Ovary (tissue), 9 donors: Measurements from ENCODE around the gene CD63. TPM values are rescaled to one million over a fixed set of nuclear protein-coding genes. Genes with fewer than 3 reads are reported as not detected.

Source experiments
- DNase-seq, 5 donors: peaks; one replicate each; pipeline ENCODE4 v3.0.0-alpha.2; 2019 to 2020
- H3K27ac ChIP-seq, 2 donors: fragments of 200-600 bp; one replicate each; pipeline versions ENCODE4 v1.5.1 to v1.8.0; 2019 to 2022
- H3K27me3 ChIP-seq: fragments of 200-600 bp; one replicate; pipeline ENCODE4 v1.8.0; 2022
- H3K36me3 ChIP-seq: fragments of 200-600 bp; sonication (generic); one replicate; pipeline ENCODE4 v1.5.1; 2019
- H3K4me1 ChIP-seq: one replicate; pipeline ENCODE4 v1.8.1; 2013; ENCODE audit warnings: mild to moderate bottlenecking, moderate library complexity; ENCODE audit not compliant: insufficient read depth
- H3K4me3 ChIP-seq: fragments of 200-600 bp; sonication (generic); one replicate; pipeline ENCODE4 v1.5.1; 2017
- H3K9me3 ChIP-seq, 2 donors: fragments of 200-600 bp in 1 of 2; sonication (generic) in 1 of 2; one replicate each; pipeline versions ENCODE4 v1.5.1 to v1.8.1; 2013 to 2019; ENCODE audit warnings: mild to moderate bottlenecking in 1 of 2, moderate library complexity in 1 of 2
- EP300 ChIP-seq: sonication (generic); formaldehyde crosslinking; IDR thresholded peaks from one replicate; pipeline ENCODE4 v1.6.1; 2017; ENCODE audit warnings: antibody characterized with exemption
- POLR2A ChIP-seq: fragments of 450-650 bp; IDR thresholded peaks from one replicate; pipeline ENCODE4 v1.6.1; 2017; ENCODE audit warnings: antibody characterized with exemption, mild to moderate bottlenecking, moderate library complexity
- WGBS, 3 donors: extraction: QIAGEN DNeasy Blood & Tissue Kit in 1 of 3; methylation state at CpG; one replicate each; pipeline versions ENCODE4 v1.1.5 to v1.1.7; 2013 to 2017; 5-methylcytosine and 5-hydroxymethylcytosine counted together
- intact Hi-C, 4 donors: fragments of 100-400 bp; cut with DNase I; formaldehyde crosslinking; loops; one replicate each; pipeline versions ENCODE4 v1.11.0 to v1.15.1; 2022 to 2023
- polyA plus RNA-seq, 2 donors: library from polyadenylated mRNA; stranded (reverse); fragments of 200-250 nt in 1 of 2; fragments of 350-450 nt in 1 of 2; fragmentation: Illumina TruSeq in 1 of 2; extraction: RNeasy Lipid Tissue Mini Kit (QIAGEN cat#74804) in 1 of 2; gene quantifications; one replicate each; pipeline ENCODE4 v1.2.3, GENCODE V29; 2013 to 2014
- total RNA-seq, 7 donors: library from RNA; depleted of rRNA in 2 of 7; stranded (reverse); fragments of >200 nt in 2 of 7; fragmentation: NEBNext Ultra II Directional in 3 of 7; extraction: Animal tissue kit (Norgen Biotek cat#: 25700) in 3 of 7; gene quantifications; one replicate each; pipeline versions ENCODE4 v1.1.0 to v1.2.4, GENCODE V29; 2016 to 2023
- TF ChIP-seq, protein P1 (sequence below), 3 donors: fragments of 450-650 bp in 2 of 3; fragments of 200-600 bp in 1 of 3; IDR thresholded peaks; one replicate each; pipeline versions ENCODE4 v1.5.1 to v1.8.0; 2016 to 2022; ENCODE audit warnings: antibody characterized with exemption in 3 of 3, mild to moderate bottlenecking in 1 of 3
- donor health status: DM: no; HTN: no; CAD: no; lungs with moderate emphysema.
- donor health status: DM: no; HTN: no; CAD: no.
- donor health status: Bipolar disorder and iron deficiency.
- donor health status: DM: yes; HTN: yes; CAD: no.
- donor health status: DM: no; HTN: no; CAD: no.
- donor health status: DM: yes; HTN: yes; CAD: no.

Gene CD63
- total and polyA plus RNA-seq, 9 donors: 406 to 1,943 (median 762) TPM

DNA sequence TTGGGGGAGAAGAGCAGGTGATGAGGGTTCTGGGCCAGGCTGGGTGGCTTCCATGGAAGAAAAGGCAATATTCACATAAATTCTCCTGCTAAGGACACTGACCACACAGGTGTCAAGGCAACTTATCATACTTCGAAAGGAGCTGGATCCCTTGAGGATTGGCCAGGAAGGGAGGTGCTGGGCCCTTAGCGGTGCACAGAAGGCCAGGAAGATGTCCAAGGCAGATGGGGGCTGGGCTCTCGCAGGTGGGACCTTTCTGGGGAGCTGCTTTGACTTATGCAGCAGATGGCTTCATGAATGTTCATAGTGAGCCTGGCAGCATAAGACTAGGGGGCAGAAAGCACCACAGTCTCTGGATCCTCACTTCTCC is 3.9 kb downstream of the CD63 start:
- 38 to 48% (median 39%) methylated on average over 3 of the region's 3 CpGs for WGBS, 3 donors
- Histone ChIP-seq H3K4me1 (peaks cover 10% of the 10 kb centered on the region), H3K9me3 (no peaks in the 10 kb centered on the region), H3K27me3 (no peaks in the 10 kb centered on the region), H3K27ac (no peak overlapping the region), H3K36me3 (no peaks in the 10 kb centered on the region), H3K4me3 (no peak overlapping the region)
- TF ChIP-seq POLR2A: no peak
- TF ChIP-seq, protein P1, sequence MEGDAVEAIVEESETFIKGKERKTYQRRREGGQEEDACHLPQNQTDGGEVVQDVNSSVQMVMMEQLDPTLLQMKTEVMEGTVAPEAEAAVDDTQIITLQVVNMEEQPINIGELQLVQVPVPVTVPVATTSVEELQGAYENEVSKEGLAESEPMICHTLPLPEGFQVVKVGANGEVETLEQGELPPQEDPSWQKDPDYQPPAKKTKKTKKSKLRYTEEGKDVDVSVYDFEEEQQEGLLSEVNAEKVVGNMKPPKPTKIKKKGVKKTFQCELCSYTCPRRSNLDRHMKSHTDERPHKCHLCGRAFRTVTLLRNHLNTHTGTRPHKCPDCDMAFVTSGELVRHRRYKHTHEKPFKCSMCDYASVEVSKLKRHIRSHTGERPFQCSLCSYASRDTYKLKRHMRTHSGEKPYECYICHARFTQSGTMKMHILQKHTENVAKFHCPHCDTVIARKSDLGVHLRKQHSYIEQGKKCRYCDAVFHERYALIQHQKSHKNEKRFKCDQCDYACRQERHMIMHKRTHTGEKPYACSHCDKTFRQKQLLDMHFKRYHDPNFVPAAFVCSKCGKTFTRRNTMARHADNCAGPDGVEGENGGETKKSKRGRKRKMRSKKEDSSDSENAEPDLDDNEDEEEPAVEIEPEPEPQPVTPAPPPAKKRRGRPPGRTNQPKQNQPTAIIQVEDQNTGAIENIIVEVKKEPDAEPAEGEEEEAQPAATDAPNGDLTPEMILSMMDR (IDR thresholded peaks at IDR 0.05): peak in 1 of 3 donors; percentile 8
- TF ChIP-seq EP300: no peak
- intact Hi-C loops: loop anchor here in 1 of 4 donors (5.0 kb wide), 1 partner anchor 202 kb away; the partner anchor contains the start of gene PYM1
- peak in 2 of 5 donors; percentile 25 to 28 for DNase-seq

DNA sequence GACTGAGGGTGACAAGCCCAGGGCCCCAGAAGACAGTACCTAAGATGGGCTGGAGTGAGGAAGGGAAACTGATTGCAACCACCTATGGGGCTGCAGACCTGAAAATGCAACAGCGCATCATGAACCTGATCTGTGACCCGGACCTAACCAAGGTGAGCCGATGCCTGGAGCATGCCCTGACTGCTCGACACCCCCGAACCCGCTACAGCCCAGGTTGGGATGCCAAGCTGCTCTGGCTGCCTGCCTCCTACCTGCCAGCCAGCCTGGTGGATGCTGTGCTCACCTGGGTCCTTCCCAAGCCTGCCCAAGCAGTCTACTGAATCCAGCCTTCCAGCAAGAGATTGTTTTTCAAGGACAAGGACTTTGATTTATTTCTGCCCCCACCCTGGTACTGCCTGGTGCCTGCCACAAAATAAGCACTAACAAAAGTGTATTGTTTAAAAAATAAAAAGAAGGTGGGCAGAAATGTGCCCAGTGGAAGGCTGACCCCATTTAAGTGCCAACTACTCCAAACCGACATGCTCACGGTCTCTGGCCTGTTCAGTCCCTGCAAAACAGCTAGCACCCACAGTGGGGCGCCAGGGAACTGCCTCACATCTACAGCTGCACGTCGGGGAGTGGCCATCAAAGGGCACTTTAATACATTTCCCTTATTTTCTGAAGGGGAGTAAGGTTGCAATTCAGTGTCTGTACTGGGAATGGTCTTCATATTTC is 4.4 kb downstream of the CD63 start:
- Histone ChIP-seq H3K27me3 (no peaks in the 10 kb centered on the region), H3K36me3 (no peaks in the 10 kb centered on the region), H3K4me1 (peaks cover 10% of the 10 kb centered on the region), H3K9me3 (no peaks in the 10 kb centered on the region), H3K4me3 (no peak overlapping the region), H3K27ac (no peak overlapping the region)
- 48 to 57% (median 52%) methylated on average over 11 of the region's 11 CpGs for WGBS, 3 donors
- TF ChIP-seq POLR2A: no peak
- TF ChIP-seq, protein P1 (IDR thresholded peaks at IDR 0.05): peak; percentile 6 to 31 (median 14)
- intact Hi-C loops: no loop called here
- DNase-seq: peak in 4 of 5 donors; percentile 44 to 72 (median 57)

DNA sequence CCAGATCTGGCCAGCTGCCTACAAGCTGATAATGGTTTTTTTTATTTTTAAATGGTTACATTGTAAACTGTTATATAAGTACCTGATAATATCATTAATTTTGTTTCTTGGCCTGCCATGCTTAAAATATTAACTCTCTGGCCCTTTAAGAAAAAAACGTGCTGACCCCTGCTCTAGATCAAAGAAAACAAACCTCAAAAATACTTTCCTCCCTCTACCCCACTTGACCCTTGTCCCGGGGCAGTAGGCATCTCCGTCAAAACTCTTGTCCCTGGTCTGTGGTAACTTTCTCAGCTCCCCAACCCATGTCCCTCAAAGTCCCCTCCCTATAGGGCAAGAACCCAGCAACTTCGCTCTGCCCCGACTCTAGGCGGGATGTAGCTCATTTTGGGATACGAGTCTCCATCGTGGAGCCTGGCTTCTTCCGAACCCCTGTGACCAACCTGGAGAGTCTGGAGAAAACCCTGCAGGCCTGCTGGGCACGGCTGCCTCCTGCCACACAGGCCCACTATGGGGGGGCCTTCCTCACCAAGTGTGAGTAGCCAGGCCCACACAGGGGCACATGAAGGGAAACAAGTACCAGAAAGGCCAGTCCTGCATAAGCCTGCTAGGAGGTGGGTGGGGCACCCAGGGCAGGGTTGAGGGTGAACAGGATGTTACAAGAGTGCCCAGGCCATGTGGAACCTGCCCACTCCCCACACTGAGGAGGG is 5.1 kb downstream of the CD63 start:
- intact Hi-C loops: no loop called here
- H3K4me1 ChIP-seq: peaks cover 12% of the 10 kb centered on the region

DNA sequence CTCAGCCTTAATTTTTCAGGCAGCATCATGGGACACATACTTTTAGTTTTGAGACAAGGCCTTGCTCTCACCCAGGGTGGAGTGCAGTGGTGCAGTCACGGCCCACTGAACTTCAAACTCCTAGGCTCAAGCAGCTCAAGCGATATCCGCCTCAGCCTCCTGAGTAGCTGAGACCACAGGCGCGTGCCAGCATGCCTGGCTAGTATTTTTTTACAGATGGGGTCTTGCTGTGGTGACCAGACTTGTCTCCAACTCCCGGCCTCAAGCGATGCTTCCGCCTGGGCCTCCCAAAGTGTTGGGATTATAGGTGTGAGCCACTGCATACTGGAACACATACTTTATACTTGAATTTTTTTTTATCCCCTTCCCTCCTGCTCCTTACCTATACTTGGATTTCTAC is 5.9 kb downstream of the CD63 start:
- Histone ChIP-seq H3K4me1 (peaks cover 12% of the 10 kb centered on the region), H3K27me3 (no peaks in the 10 kb centered on the region), H3K4me3 (no peak overlapping the region), H3K36me3 (no peaks in the 10 kb centered on the region), H3K9me3 (no peaks in the 10 kb centered on the region), H3K27ac (no peak overlapping the region)
- peak in 3 of 5 donors; percentile 11 to 21 (median 21) for DNase-seq
- intact Hi-C loops: no loop called here
- TF ChIP-seq, protein P1 (IDR thresholded peaks at IDR 0.05): no peak
- TF ChIP-seq POLR2A (no peak), EP300 (no peak)
- 88 to 95% (median 94%) methylated on average over 8 of the region's 8 CpGs for whole genome bisulfite sequencing, 3 donors

More for the DNA sequence above, 5.1 kb downstream of the CD63 start:
- TF ChIP-seq, protein P1 (IDR thresholded peaks at IDR 0.05): no peak
- TF ChIP-seq EP300 (no peak), POLR2A (no peak)
- WGBS, 3 donors: 25 to 36% (median 27%) methylated on average over 10 of the region's 10 CpGs
- peak in 2 of 5 donors; percentile 17 to 24 for DNase-seq
- no peaks in the 10 kb centered on the region for H3K9me3 ChIP-seq
- no peaks in the 10 kb centered on the region for H3K36me3 ChIP-seq
- H3K27ac ChIP-seq: peak overlapping the region in 1 of 2 donors; percentile 16
- H3K4me3 ChIP-seq: no peak overlapping the region
- no peaks in the 10 kb centered on the region for H3K27me3 ChIP-seq
